HEK293 (cell line): ENCODE results near the gene LBH.

Experiments used
- MEIS1 ChIP-seq: sonication (generic); formaldehyde crosslinking; IDR thresholded peaks from 2 replicates; pipeline ENCODE4 v1.8.1; 2022; ENCODE audit warnings: missing genetic modification reagents, mild to moderate bottlenecking, borderline replicate concordance
- MZF1 ChIP-seq: fragments of 450-650 bp; formaldehyde crosslinking; IDR thresholded peaks from 2 replicates; pipeline ENCODE4 v1.5.1; 2017; ENCODE audit warnings: missing biosample characterization, missing genetic modification characterization, borderline replicate concordance
- YY1 ChIP-seq: fragments of 450-650 bp; formaldehyde crosslinking; IDR thresholded peaks from 2 replicates; pipeline ENCODE4 v1.5.1; 2018; ENCODE audit warnings: missing biosample characterization, missing genetic modification characterization
- ZNF133 ChIP-seq: fragments of 450-650 bp; formaldehyde crosslinking; IDR thresholded peaks from 2 replicates; pipeline ENCODE4 v1.5.1; 2016; ENCODE audit warnings: missing biosample characterization, missing genetic modification characterization
- ZNF311 ChIP-seq: fragments of 450-650 bp; formaldehyde crosslinking; IDR thresholded peaks from 2 replicates; pipeline ENCODE4 v1.5.1; 2017; ENCODE audit warnings: missing biosample characterization, missing genetic modification characterization, borderline replicate concordance
- ZNF341 ChIP-seq: fragments of 450-650 bp; formaldehyde crosslinking; IDR thresholded peaks from 2 replicates; pipeline ENCODE4; 2016; ENCODE audit warnings: low read depth, missing biosample characterization, missing genetic modification characterization
- ZNF391 ChIP-seq: fragments of 450-650 bp; formaldehyde crosslinking; IDR thresholded peaks from 2 replicates; pipeline ENCODE4 v1.5.1; 2016; ENCODE audit warnings: low read depth, missing biosample characterization, missing genetic modification characterization, borderline replicate concordance
- TF ChIP-seq, protein P1 (sequence below): fragments of 450-650 bp; formaldehyde crosslinking; IDR thresholded peaks from 2 replicates; pipeline ENCODE4 v1.5.1; 2016; ENCODE audit warnings: missing biosample characterization, missing genetic modification characterization
- TF ChIP-seq, protein P2 (sequence below): fragments of 450-650 bp; formaldehyde crosslinking; conservative IDR thresholded peaks from 2 replicates; pipeline ENCODE4 v1.5.1; 2016; ENCODE audit warnings: low read depth, missing biosample characterization, missing genetic modification characterization
- TF ChIP-seq, protein P3 (sequence below): fragments of 450-650 bp; formaldehyde crosslinking; IDR thresholded peaks from 2 replicates; pipeline ENCODE4 v1.5.1; 2016; ENCODE audit warnings: missing biosample characterization, missing genetic modification characterization
- TF ChIP-seq, protein P4 (sequence below): fragments of 450-650 bp; IDR thresholded peaks from 2 replicates; pipeline ENCODE4 v1.5.1; 2018; ENCODE audit warnings: missing biosample characterization, mild to moderate bottlenecking, missing genetic modification characterization
- TF ChIP-seq, protein P5 (sequence below): fragments of 450-650 bp; formaldehyde crosslinking; optimal IDR thresholded peaks from 2 replicates; pipeline ENCODE3; 2016; ENCODE audit warnings: missing biosample characterization, mild to moderate bottlenecking, missing genetic modification characterization

DNA sequence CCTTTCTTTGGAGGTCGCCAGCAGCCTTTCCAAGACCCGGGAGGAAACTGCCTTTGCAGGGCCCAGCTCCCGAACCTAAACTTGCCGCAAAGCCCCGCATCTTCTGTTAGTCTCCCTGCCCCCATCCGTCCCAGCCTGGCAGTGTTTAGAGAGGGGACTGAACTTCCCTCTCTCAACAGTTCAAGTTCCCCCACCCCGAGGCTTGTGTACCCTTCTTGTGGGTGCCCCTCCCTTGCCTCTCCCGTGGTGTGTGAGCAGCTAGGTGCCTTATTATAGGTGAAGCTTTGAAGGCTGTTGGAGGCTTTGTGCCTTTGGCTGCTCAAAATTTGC lies 1.4 kb downstream of the LBH start:
- no peak for TF ChIP-seq ZNF391 (tag by site-specific recombination)
- TF ChIP-seq, protein P1, sequence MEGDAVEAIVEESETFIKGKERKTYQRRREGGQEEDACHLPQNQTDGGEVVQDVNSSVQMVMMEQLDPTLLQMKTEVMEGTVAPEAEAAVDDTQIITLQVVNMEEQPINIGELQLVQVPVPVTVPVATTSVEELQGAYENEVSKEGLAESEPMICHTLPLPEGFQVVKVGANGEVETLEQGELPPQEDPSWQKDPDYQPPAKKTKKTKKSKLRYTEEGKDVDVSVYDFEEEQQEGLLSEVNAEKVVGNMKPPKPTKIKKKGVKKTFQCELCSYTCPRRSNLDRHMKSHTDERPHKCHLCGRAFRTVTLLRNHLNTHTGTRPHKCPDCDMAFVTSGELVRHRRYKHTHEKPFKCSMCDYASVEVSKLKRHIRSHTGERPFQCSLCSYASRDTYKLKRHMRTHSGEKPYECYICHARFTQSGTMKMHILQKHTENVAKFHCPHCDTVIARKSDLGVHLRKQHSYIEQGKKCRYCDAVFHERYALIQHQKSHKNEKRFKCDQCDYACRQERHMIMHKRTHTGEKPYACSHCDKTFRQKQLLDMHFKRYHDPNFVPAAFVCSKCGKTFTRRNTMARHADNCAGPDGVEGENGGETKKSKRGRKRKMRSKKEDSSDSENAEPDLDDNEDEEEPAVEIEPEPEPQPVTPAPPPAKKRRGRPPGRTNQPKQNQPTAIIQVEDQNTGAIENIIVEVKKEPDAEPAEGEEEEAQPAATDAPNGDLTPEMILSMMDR (tag by site-specific recombination), result no peak
- TF ChIP-seq, protein P2, sequence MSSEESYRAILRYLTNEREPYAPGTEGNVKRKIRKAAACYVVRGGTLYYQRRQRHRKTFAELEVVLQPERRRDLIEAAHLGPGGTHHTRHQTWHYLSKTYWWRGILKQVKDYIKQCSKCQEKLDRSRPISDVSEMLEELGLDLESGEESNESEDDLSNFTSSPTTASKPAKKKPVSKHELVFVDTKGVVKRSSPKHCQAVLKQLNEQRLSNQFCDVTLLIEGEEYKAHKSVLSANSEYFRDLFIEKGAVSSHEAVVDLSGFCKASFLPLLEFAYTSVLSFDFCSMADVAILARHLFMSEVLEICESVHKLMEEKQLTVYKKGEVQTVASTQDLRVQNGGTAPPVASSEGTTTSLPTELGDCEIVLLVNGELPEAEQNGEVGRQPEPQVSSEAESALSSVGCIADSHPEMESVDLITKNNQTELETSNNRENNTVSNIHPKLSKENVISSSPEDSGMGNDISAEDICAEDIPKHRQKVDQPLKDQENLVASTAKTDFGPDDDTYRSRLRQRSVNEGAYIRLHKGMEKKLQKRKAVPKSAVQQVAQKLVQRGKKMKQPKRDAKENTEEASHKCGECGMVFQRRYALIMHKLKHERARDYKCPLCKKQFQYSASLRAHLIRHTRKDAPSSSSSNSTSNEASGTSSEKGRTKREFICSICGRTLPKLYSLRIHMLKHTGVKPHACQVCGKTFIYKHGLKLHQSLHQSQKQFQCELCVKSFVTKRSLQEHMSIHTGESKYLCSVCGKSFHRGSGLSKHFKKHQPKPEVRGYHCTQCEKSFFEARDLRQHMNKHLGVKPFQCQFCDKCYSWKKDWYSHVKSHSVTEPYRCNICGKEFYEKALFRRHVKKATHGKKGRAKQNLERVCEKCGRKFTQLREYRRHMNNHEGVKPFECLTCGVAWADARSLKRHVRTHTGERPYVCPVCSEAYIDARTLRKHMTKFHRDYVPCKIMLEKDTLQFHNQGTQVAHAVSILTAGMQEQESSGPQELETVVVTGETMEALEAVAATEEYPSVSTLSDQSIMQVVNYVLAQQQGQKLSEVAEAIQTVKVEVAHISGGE (tag by site-specific recombination), result no peak
- TF ChIP-seq, protein P3, sequence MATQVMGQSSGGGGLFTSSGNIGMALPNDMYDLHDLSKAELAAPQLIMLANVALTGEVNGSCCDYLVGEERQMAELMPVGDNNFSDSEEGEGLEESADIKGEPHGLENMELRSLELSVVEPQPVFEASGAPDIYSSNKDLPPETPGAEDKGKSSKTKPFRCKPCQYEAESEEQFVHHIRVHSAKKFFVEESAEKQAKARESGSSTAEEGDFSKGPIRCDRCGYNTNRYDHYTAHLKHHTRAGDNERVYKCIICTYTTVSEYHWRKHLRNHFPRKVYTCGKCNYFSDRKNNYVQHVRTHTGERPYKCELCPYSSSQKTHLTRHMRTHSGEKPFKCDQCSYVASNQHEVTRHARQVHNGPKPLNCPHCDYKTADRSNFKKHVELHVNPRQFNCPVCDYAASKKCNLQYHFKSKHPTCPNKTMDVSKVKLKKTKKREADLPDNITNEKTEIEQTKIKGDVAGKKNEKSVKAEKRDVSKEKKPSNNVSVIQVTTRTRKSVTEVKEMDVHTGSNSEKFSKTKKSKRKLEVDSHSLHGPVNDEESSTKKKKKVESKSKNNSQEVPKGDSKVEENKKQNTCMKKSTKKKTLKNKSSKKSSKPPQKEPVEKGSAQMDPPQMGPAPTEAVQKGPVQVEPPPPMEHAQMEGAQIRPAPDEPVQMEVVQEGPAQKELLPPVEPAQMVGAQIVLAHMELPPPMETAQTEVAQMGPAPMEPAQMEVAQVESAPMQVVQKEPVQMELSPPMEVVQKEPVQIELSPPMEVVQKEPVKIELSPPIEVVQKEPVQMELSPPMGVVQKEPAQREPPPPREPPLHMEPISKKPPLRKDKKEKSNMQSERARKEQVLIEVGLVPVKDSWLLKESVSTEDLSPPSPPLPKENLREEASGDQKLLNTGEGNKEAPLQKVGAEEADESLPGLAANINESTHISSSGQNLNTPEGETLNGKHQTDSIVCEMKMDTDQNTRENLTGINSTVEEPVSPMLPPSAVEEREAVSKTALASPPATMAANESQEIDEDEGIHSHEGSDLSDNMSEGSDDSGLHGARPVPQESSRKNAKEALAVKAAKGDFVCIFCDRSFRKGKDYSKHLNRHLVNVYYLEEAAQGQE (tag by site-specific recombination), result no peak
- no peak for TF ChIP-seq ZNF311 (tag by site-specific recombination)
- TF ChIP-seq, protein P4, sequence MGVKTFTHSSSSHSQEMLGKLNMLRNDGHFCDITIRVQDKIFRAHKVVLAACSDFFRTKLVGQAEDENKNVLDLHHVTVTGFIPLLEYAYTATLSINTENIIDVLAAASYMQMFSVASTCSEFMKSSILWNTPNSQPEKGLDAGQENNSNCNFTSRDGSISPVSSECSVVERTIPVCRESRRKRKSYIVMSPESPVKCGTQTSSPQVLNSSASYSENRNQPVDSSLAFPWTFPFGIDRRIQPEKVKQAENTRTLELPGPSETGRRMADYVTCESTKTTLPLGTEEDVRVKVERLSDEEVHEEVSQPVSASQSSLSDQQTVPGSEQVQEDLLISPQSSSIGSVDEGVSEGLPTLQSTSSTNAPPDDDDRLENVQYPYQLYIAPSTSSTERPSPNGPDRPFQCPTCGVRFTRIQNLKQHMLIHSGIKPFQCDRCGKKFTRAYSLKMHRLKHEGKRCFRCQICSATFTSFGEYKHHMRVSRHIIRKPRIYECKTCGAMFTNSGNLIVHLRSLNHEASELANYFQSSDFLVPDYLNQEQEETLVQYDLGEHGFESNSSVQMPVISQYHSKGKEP (tag by site-specific recombination), result no peak
- TF ChIP-seq ZNF133 (tag by site-specific recombination), result no peak
- no peak for TF ChIP-seq MZF1
- TF ChIP-seq MEIS1, result no peak
- TF ChIP-seq, protein P5, sequence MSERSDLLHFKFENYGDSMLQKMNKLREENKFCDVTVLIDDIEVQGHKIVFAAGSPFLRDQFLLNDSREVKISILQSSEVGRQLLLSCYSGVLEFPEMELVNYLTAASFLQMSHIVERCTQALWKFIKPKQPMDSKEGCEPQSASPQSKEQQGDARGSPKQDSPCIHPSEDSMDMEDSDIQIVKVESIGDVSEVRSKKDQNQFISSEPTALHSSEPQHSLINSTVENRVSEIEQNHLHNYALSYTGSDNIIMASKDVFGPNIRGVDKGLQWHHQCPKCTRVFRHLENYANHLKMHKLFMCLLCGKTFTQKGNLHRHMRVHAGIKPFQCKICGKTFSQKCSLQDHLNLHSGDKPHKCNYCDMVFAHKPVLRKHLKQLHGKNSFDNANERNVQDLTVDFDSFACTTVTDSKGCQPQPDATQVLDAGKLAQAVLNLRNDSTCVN, result no peak
- TF ChIP-seq YY1, result no peak
- no peak; the same call in 1 of the 2 replicates for TF ChIP-seq ZNF341
